CD4-positive, alpha-beta T cell treated with Interleukin-15 for 4 hours (primary cell): ENCODE measurements around the gene PTPRK.
"Not testable (repeated sequence)": the region's sequence is repeated elsewhere in the genome, so short reads cannot be mapped to it uniquely, and the experiment has no call there.

Experiments used
- DNase-seq: peaks from one replicate; pipeline ENCODE4 v3.0.0-alpha.2; 2020; ENCODE audit warnings: low spot score

Gene PTPRK

DNA sequence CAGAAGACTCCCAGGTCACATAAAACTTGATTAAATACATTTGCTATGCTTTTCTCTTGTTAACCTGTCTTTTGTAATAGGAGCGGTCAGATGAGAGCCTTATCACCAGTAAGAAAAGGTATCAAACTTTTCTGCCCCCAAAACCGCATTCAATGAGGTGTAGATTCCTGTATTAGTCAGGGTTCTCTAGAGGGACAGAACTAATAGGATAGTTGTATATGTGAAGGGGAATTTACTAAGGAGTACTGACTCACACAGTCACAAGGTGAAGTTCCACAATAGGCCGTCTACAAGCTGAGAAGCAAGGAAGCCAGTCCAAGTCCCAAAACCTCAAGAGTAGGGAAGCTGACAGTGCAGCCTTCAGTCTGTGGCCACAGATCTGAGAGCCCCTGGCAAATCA is 32.7 kb downstream of the PTPRK start:
- DNase-seq, result no peak

DNA sequence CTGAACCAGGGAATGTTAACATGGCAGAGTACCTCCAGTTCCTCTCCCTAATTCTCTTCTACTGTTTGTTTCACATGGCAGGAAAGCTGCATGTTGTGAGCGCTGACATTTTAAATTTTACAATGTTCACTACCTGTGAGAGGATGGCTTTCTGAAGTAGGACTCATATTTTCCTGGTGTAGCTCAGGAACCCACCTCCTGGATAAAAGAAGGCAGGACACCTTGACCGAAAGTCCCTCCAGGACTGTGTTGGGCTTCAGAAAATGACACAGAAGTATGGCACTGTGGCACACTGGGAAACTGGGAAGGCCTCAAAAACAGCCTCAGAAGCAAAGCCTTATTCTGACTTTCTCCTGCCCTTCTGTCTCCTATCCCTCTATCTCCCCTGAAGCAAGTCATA is 33.3 kb downstream of the PTPRK start:
- DNase-seq, result no peak

- DNase-seq, result not testable (repeated sequence)
These were observed 33.8 kb downstream of the PTPRK start for GRCh38 chr6:128486580-128486979.

- DNase-seq, result no peak
These were observed 36.8 kb downstream of the PTPRK start for GRCh38 chr6:128483472-128484135.

DNA sequence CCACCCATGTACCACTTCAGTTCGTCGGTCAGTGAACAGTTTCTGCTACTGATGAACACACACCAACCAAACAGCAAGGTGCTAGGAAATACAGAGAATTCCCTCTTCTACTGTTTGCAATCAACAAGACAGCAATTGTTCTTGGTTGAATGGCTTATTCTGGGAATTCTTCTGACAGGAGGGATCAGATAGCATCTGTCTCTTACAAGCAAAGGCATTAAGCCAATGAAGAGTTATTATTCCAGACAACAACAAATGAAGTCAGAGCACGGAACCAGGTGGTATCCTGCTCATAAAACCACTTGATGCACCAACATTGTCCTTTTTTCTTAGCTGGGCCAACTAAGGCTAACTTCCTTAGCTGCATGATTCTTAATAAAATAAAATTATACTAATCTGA is 37.8 kb downstream of the PTPRK start:
- no peak for DNase-seq

DNA sequence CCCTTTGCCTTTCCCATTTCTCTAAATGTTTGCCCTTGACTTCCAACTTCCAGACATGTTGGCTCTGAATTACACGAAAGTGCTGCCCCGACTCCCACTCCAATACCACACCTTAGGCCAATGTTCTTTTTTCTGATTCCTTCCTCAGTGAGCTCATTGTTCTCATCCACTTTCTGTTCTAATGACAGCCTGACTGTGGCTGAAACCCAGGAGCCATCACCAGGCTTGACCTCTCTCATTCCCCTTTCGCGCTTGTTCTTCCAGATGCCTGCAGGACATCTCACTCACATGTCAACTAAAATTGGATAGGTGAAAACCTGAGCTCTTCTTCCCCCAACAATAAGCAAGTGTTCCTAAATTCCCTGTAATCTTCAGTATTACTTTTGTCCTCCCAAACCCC is 40.4 kb downstream of the PTPRK start:
- DNase-seq, result no peak

- no peak for DNase-seq
These were observed 41.2 kb downstream of the PTPRK start for GRCh38 chr6:128479048-128479666.

DNA sequence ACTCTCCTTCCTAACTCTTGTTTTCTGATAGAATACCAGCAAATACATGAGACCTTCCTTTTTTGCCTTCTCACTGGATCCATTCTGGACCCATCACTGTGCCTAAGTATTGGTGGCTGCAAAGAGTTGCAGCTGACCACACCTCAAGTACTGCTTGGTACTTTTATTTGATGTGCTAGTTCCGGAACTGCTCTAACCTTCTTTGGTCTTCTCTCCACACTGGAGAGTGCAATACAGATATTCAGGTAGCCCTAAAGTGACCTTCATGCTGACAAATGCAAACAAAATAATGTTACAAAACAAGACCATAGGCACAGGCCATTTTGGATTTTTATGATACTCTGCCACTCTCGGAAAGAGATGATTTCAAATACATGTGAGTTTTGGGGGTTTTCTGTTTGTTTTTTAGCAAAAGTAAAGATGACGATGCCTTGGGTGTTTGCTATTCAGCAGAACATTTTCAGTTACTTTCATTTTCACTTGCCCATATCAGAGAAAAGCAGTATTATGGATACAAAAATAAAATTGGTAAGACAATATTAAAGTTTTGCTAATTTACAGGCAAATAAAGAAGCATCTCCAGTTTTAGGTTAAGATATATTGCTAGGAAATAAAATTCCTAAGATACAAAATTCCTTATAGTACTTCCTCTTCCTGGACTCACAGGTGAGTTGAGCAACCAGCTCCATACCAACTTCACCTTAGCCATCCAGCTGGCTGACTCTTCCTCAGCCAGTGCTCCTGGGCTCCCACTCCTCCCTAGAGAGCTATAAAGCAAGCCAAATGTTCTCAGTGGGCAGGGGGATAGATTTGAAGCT is 42.0 kb downstream of the PTPRK start:
- no peak for DNase-seq

- DNase-seq, result no peak
These were observed 45.5 kb downstream of the PTPRK start for GRCh38 chr6:128474933-128475332.

- DNase-seq, result no peak
These were observed 45.9 kb downstream of the PTPRK start for GRCh38 chr6:128474481-128474880.

DNA sequence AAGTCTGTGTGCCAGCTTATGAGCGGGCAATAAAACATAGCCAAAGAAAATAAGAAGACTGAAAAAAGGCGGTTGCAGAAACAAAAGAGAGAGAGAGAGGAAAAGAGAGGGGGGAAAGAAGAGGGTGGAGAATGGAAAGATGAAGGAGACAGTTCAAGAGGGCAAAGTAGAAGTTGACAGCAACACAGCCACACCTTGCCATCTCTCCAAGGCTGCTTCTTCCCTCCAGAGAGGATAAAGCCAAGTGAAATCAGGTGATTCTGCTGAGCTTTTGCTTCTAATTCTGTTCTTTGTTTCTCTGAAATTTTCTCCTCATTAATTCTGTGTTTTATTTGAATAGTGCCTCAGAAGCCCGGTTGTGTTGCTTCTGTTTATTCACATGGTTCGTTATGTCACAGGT is 48.5 kb downstream of the PTPRK start:
- DNase-seq, result no peak

- no peak for DNase-seq
These were observed 54.7 kb downstream of the PTPRK start for GRCh38 chr6:128465368-128466343.

GRCh38 chr6:128464790-128465189 is 55.6 kb downstream of the PTPRK start:
- no peak for DNase-seq

- no peak for DNase-seq
These were observed 56.5 kb downstream of the PTPRK start for GRCh38 chr6:128463942-128464341.

DNA sequence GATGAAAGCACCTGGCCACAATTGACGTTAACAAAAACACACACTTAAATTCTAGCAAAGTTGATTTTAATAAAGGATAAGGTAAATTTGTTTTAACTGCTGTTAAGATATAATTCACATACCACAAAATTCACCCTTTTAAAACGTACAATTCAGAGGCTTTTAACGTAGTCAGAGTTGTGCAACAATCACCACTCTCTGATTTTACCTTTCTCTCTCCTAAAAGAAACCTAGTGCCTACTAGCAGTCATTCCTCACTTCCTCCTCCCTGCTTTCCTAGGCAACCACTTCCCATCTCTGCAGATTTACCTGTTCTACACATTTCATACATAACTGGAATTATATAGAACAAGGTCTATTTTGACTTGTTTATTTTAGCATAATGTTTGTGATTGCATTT is 58.9 kb downstream of the PTPRK start:
- no peak for DNase-seq

- no peak for DNase-seq
These were observed 63.7 kb downstream of the PTPRK start for GRCh38 chr6:128456510-128457230.

DNA sequence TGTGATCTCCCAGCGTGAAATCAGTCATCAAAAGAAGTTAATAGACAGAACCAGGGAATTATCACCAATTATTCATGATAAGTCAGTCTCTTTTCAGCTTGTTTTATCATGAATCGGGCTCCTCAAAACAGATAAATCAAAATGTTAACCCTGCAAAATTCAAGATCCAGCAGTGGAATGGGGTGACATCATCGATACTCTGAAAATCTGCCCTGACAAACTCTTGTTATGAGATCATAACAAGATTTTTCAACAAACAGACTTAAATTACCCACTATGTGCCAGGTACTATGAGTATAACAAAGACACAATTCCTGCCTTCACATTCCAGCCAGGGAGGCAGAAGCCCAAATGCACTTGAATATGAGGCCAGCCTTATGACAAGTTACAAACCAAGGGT is 64.4 kb downstream of the PTPRK start:
- DNase-seq, result no peak

GRCh38 chr6:128452713-128453112 is 67.7 kb downstream of the PTPRK start:
- DNase-seq, result no peak

DNA sequence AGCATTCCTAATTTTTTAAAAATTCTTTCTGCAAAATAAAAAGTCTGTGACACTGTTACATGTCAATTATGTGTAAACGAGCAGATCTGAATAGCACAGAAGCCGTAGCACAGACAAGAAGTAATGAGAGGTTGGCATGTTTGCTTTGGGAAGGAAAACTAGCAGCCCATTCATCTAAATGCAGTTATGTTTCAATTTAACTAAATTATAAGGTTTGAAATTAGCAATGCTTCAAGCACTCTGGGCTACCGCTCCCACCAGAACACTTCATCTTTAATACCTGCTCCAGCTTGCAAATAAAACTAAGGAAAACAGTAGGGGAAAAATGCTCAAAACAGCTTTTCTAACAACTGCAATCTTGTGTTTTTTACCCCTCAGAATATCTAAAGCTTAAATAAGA is 73.9 kb downstream of the PTPRK start:
- no peak for DNase-seq

GRCh38 chr6:128443553-128443952 is 76.8 kb downstream of the PTPRK start:
- DNase-seq, result no peak

- no peak for DNase-seq
These were observed 80.8 kb downstream of the PTPRK start for GRCh38 chr6:128439627-128440026.
